Testis (tissue), 3 donors: ENCODE measurements around the gene PHACTR3. TPM values are rescaled to one million over a fixed set of nuclear protein-coding genes. Genes with fewer than 3 reads are reported as not detected.

Source experiments
- DNase-seq: peaks from one replicate; pipeline ENCODE4 v3.0.0-alpha.2; 2019
- H3K27ac ChIP-seq, 2 donors: fragments of 200-600 bp; sonication (generic); one replicate each; pipeline ENCODE4 v1.5.1; 2019
- H3K27me3 ChIP-seq: fragments of 200-600 bp; sonication (generic); one replicate; pipeline ENCODE4 v1.5.1; 2019
- H3K36me3 ChIP-seq: fragments of 200-600 bp; sonication (generic); one replicate; pipeline ENCODE4 v1.5.1; 2017; ENCODE audit warnings: low read depth; ENCODE audit errors: missing control alignments
- H3K4me1 ChIP-seq: fragments of 200-600 bp; sonication (generic); one replicate; pipeline ENCODE4 v1.5.1; 2019
- H3K4me3 ChIP-seq, 2 donors: fragments of 200-600 bp; sonication (generic); one replicate each; pipeline ENCODE4 v1.5.1; 2017 to 2019
- H3K9me3 ChIP-seq: fragments of 200-600 bp; sonication (generic); one replicate; pipeline ENCODE4 v1.5.1; 2017
- POLR2A ChIP-seq: fragments of 450-650 bp; IDR thresholded peaks from one replicate; pipeline ENCODE4 v1.6.1; 2017; ENCODE audit warnings: antibody characterized with exemption, mild to moderate bottlenecking, moderate library complexity
- WGBS, 2 donors: methylation state at CpG; one replicate each; pipeline ENCODE4 v1.1.5; 2018; 5-methylcytosine and 5-hydroxymethylcytosine counted together
- intact Hi-C: fragments of 100-400 bp; cut with DNase I; formaldehyde crosslinking; loops from one replicate; pipeline ENCODE4 v1.15.1; 2023; ENCODE audit warnings: low total_unique reads
- polyA plus RNA-seq: library from polyadenylated mRNA; stranded (reverse); fragments of 350-450 nt; fragmentation: Illumina TruSeq; extraction: RNeasy Lipid Tissue Mini Kit (QIAGEN cat#74804); gene quantifications from one replicate; pipeline ENCODE4 v1.2.3, GENCODE V29; 2014; ENCODE audit warnings: low read depth, low replicate concordance; ENCODE audit not compliant: insufficient read depth
- total RNA-seq, 2 donors: library from RNA; depleted of rRNA; stranded (reverse); fragments of >200 nt; gene quantifications; one replicate each; pipeline ENCODE4 v1.2.3, GENCODE V29; 2016
- TF ChIP-seq, protein P1 (sequence below), 3 experiments: fragments of 450-650 bp in 2 of 3; fragments of 200-600 bp in 1 of 3; sonication (generic) in 1 of 3; IDR thresholded peaks; one replicate each; pipeline ENCODE4 v1.5.1; 2016 to 2019; ENCODE audit warnings: antibody characterized with exemption in 3 of 3, mild to moderate bottlenecking in 2 of 3, moderate library complexity in 1 of 3

PHACTR3 gene
- total and polyA plus RNA-seq, 3 donors from 2014 or later = 0.94 to 1.2 (median 1.1) TPM

- no peak for DNase-seq
- Histone ChIP-seq H3K9me3 (no peaks in the 10 kb centered on the region), H3K27me3 (no peaks in the 10 kb centered on the region), H3K4me3 (no peak overlapping the region), H3K27ac (no peak overlapping the region), H3K36me3 (no peaks in the 10 kb centered on the region), H3K4me1 (no peaks in the 10 kb centered on the region)
- intact Hi-C loops = no loop called here
- WGBS, 2 donors = 85 to 95% methylated on average over 12 to 21 of the region's 21 CpGs
- TF ChIP-seq, protein P1, sequence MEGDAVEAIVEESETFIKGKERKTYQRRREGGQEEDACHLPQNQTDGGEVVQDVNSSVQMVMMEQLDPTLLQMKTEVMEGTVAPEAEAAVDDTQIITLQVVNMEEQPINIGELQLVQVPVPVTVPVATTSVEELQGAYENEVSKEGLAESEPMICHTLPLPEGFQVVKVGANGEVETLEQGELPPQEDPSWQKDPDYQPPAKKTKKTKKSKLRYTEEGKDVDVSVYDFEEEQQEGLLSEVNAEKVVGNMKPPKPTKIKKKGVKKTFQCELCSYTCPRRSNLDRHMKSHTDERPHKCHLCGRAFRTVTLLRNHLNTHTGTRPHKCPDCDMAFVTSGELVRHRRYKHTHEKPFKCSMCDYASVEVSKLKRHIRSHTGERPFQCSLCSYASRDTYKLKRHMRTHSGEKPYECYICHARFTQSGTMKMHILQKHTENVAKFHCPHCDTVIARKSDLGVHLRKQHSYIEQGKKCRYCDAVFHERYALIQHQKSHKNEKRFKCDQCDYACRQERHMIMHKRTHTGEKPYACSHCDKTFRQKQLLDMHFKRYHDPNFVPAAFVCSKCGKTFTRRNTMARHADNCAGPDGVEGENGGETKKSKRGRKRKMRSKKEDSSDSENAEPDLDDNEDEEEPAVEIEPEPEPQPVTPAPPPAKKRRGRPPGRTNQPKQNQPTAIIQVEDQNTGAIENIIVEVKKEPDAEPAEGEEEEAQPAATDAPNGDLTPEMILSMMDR (IDR thresholded peaks at IDR 0.05) = no peak
- no peak for TF ChIP-seq POLR2A
These were observed 168.9 kb downstream of the PHACTR3 start for GRCh38 chr20:59772931-59773913.

GRCh38 chr20:59774204-59774641 is 169.9 kb downstream of the PHACTR3 start:
- H3K36me3 ChIP-seq = no peaks in the 10 kb centered on the region
- H3K4me1 ChIP-seq = no peaks in the 10 kb centered on the region
- no peak overlapping the region for H3K27ac ChIP-seq
- no peak for DNase-seq
- intact Hi-C loops = no loop called here
- WGBS, 2 donors = 68% methylated on average over 17 of the region's 17 CpGs
- no peaks in the 10 kb centered on the region for H3K27me3 ChIP-seq
- TF ChIP-seq, protein P1 (IDR thresholded peaks at IDR 0.05) = no peak
- no peak for TF ChIP-seq POLR2A
- no peaks in the 10 kb centered on the region for H3K9me3 ChIP-seq
- no peak overlapping the region for H3K4me3 ChIP-seq

DNA sequence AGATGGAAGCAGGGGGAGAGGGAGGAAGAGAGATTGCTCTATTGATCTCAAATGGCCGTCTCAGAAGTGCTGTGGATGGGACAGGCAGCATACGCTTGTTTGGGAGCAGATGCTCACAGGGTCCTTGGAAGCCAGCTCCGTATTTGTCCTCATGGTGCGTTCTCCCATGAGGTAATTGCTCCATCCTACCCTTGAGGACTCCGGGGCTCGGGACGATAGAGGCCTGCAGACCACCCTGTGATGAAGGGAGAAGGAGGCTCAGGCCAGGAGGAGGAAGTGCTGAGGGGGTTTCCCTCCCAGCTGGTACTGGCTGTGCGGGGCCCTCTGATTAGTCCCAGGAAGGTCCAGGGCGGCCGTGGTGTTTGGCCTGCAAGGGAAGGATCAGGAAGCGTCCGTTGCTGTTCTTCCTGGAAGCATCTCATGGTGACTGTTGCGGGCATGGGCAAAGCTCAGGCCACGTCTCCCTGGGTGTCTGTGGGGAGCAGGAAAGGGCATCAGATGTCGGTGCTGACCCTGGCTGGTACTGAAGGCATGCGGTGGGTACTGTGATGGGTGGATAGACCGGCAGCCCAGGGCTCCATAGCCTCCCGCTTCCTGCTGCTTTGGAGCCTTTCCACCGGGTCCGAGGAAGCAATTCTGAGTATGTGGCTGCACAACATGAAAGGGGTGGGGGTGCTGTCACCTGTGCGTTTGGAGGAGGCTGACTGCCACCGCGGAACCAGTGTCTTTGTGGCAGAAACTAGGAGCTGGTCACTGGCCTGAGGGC is 170.8 kb downstream of the PHACTR3 start:
- DNase-seq = no peak
- WGBS, 2 donors = 80 to 84% methylated on average over 7 to 23 of the region's 23 CpGs

GRCh38 chr20:59775687-59776055 is 171.3 kb downstream of the PHACTR3 start:
- 60 to 90% methylated on average over 2 to 4 of the region's 4 CpGs for WGBS, 2 donors
- H3K36me3 ChIP-seq = no peaks in the 10 kb centered on the region
- H3K4me1 ChIP-seq = no peaks in the 10 kb centered on the region
- no peak overlapping the region for H3K4me3 ChIP-seq
- H3K27me3 ChIP-seq = no peaks in the 10 kb centered on the region
- intact Hi-C loops = no loop called here
- H3K9me3 ChIP-seq = no peaks in the 10 kb centered on the region
- no peak for DNase-seq
- TF ChIP-seq, protein P1 (IDR thresholded peaks at IDR 0.05) = no peak
- no peak for TF ChIP-seq POLR2A
- no peak overlapping the region for H3K27ac ChIP-seq

More for the DNA sequence above, 170.8 kb downstream of the PHACTR3 start:
- TF ChIP-seq POLR2A = no peak
- Histone ChIP-seq H3K9me3 (no peaks in the 10 kb centered on the region), H3K27ac (no peak overlapping the region), H3K4me3 (no peak overlapping the region), H3K4me1 (no peaks in the 10 kb centered on the region), H3K36me3 (no peaks in the 10 kb centered on the region), H3K27me3 (no peaks in the 10 kb centered on the region)
- intact Hi-C loops = no loop called here

DNA sequence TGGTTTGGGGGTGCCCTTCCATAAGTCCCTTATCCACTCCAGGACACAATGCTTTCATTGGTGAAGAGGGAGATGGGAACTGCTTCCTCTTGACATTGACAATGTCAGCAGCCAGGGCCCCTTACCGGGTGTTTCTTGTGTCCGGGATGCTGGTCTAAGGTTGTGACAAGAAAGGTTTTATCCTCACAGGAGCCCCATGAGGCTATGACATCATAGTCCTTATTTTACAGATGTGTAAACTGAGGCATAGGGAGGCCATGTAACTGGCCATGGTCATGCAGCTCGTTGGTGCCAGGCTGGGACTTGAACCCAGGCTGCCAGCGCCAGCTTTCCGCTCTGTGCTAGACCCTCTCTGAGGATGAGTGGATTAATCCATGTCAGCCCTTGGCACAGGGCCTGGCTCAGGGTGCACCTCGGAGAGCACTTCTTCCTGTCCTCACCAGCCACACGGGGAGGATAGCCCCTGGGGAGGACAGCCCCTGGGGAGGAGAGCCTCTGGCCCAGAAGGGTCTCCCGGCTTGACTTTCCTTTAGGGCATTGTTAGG is 171.8 kb downstream of the PHACTR3 start:
- no peak overlapping the region for H3K27ac ChIP-seq
- no peaks in the 10 kb centered on the region for H3K4me1 ChIP-seq
- intact Hi-C loops = no loop called here
- no peak for DNase-seq
- no peak overlapping the region for H3K4me3 ChIP-seq
- no peak for TF ChIP-seq POLR2A
- TF ChIP-seq, protein P1 (IDR thresholded peaks at IDR 0.05) = no peak
- H3K27me3 ChIP-seq = no peaks in the 10 kb centered on the region
- no peaks in the 10 kb centered on the region for H3K36me3 ChIP-seq
- 64 to 70% methylated on average over 5 to 8 of the region's 8 CpGs for WGBS, 2 donors
- H3K9me3 ChIP-seq = no peaks in the 10 kb centered on the region
